HepG2 (cell line): Measurements from ENCODE around the gene NEK11. TPM values are rescaled to one million over a fixed set of nuclear protein-coding genes. Genes with fewer than 3 reads are reported as not detected.

ENCODE experiments used
- AKAP8 ChIP-seq: sonication (generic); formaldehyde crosslinking; IDR thresholded peaks from 2 replicates; pipeline ENCODE4 v1.5.1; 2020; ENCODE audit warnings: mild to moderate bottlenecking, missing genetic modification reagents
- ATM ChIP-seq: fragments of 450-650 bp; IDR thresholded peaks from 2 replicates; pipeline ENCODE4 v1.7.1; 2017; ENCODE audit warnings: mild to moderate bottlenecking, borderline replicate concordance
- CBX1 ChIP-seq: IDR thresholded peaks from one replicate; pipeline ENCODE4 v1.6.1; 2016; ENCODE audit warnings: antibody characterized with exemption, low read depth
- EEA1 ChIP-seq: sonication (generic); formaldehyde crosslinking; IDR thresholded peaks from 2 replicates; pipeline ENCODE4 v1.5.1; 2020; ENCODE audit warnings: mild to moderate bottlenecking, missing genetic modification reagents, borderline replicate concordance
- EHMT2 ChIP-seq: fragments of 200-600 bp; sonication (generic); IDR thresholded peaks from 2 replicates; pipeline ENCODE4 v1.7.0; 2017; ENCODE audit warnings: antibody characterized with exemption, low read depth, low read length, borderline replicate concordance
- ELF1 ChIP-seq: sonication (generic); formaldehyde crosslinking; IDR thresholded peaks from 2 replicates; pipeline ENCODE4 v1.4.0; 2020; ENCODE audit warnings: missing genetic modification reagents
- FOXK1 ChIP-seq: sonication (generic); formaldehyde crosslinking; IDR thresholded peaks from 2 replicates; pipeline ENCODE4 v1.4.0; 2020; ENCODE audit warnings: low read depth, missing genetic modification reagents, borderline replicate concordance
- GATA4 ChIP-seq: sonication (generic); IDR thresholded peaks from 2 replicates; pipeline ENCODE4 v1.6.1; 2016; ENCODE audit warnings: antibody characterized with exemption, low read depth, borderline replicate concordance
- KDM5A ChIP-seq: fragments of 200-600 bp; sonication (generic); IDR thresholded peaks from 2 replicates; pipeline ENCODE4 v1.7.0; 2018; ENCODE audit warnings: antibody characterized with exemption, mild to moderate bottlenecking, low read length, borderline replicate concordance
- MTF1 ChIP-seq: sonication (generic); formaldehyde crosslinking; IDR thresholded peaks from 2 replicates; pipeline ENCODE4 v1.5.0; 2020; ENCODE audit warnings: missing genetic modification reagents
- POLR2AphosphoS5 ChIP-seq: IDR thresholded peaks from 2 replicates; pipeline ENCODE4 v1.6.1; 2012; ENCODE audit warnings: low read depth, low read length
- RFXANK ChIP-seq: IDR thresholded peaks from 2 replicates; pipeline ENCODE4 v1.6.1; 2016
- SMARCE1 ChIP-seq: fragments of 450-650 bp; IDR thresholded peaks from 2 replicates; pipeline ENCODE4 v1.6.1; 2017; ENCODE audit warnings: borderline replicate concordance
- TSC22D2 ChIP-seq: sonication (generic); formaldehyde crosslinking; IDR thresholded peaks from 2 replicates; pipeline ENCODE4 v1.5.1; 2020; ENCODE audit warnings: missing genetic modification reagents, mild to moderate bottlenecking, borderline replicate concordance
- ZNF337 ChIP-seq: sonication (generic); formaldehyde crosslinking; IDR thresholded peaks from 2 replicates; pipeline ENCODE4 v1.5.1; 2020; ENCODE audit warnings: missing genetic modification reagents, low read depth, mild to moderate bottlenecking, borderline replicate concordance
- ZNF562 ChIP-seq: sonication (generic); formaldehyde crosslinking; IDR thresholded peaks from 2 replicates; pipeline ENCODE4 v1.8.0; 2022; ENCODE audit warnings: missing genetic modification reagents, borderline replicate concordance
- ZNF567 ChIP-seq: sonication (generic); formaldehyde crosslinking; IDR thresholded peaks from 2 replicates; pipeline ENCODE4 v1.8.1; 2023; ENCODE audit warnings: mild to moderate bottlenecking, missing genetic modification reagents, borderline replicate concordance
- ZNF615 ChIP-seq: sonication (generic); formaldehyde crosslinking; IDR thresholded peaks from 2 replicates; pipeline ENCODE4 v1.5.0; 2020; ENCODE audit warnings: mild to moderate bottlenecking, missing genetic modification reagents, borderline replicate concordance
- ZSCAN20 ChIP-seq: sonication (generic); formaldehyde crosslinking; IDR thresholded peaks from 2 replicates; pipeline ENCODE4 v1.4.0; 2020; ENCODE audit warnings: missing genetic modification reagents, mild to moderate bottlenecking, borderline replicate concordance
- polyA plus RNA-seq, 8 experiments: library from polyadenylated mRNA; depleted of rRNA in 3 of 8; stranded (reverse) in 7 of 8; unstranded in 1 of 8; fragments of >200 nt; fragmentation: Illumina TruSeq in 4 of 8; extraction: Trizol in 4 of 8; gene quantifications; 2 replicates each; pipeline versions ENCODE4 v1.2.1 to v1.2.3, GENCODE V29; 2011 to 2016; ENCODE audit warnings: low read depth in 4 of 8, missing spikeins in 1 of 8, mixed read lengths in 1 of 8; ENCODE audit not compliant: insufficient read depth in 1 of 8
- total RNA-seq, 5 experiments: library from RNA; depleted of rRNA; stranded (reverse); fragments of >200 nt; fragmentation: Illumina TruSeq; extraction: Trizol; gene quantifications; 2 replicates each; pipeline ENCODE4 v1.2.3, GENCODE V29; 2016; ENCODE audit warnings: low read depth in 1 of 5
- TF ChIP-seq, protein P1 (sequence below): sonication (generic); formaldehyde crosslinking; IDR thresholded peaks from 2 replicates; pipeline ENCODE4 v1.8.1; 2023; ENCODE audit warnings: mild to moderate bottlenecking, moderate library complexity, missing genetic modification reagents
- TF ChIP-seq, protein P2 (sequence below): sonication (generic); formaldehyde crosslinking; IDR thresholded peaks from 2 replicates; pipeline ENCODE4 v1.5.1; 2020; ENCODE audit warnings: mild to moderate bottlenecking, missing genetic modification reagents, borderline replicate concordance
- TF ChIP-seq, protein P3 (sequence below), 2 experiments: fragments of 450-650 bp in 1 of 2; sonication (generic) in 1 of 2; formaldehyde crosslinking; IDR thresholded peaks; 2 replicates each; pipeline versions ENCODE4 v1.5.0 to v1.8.0; 2020 to 2022; ENCODE audit warnings: mild to moderate bottlenecking in 1 of 2, missing genetic modification reagents in 1 of 2

NEK11 gene
- total and polyA plus RNA-seq, 2 of the 13 experiments (the other 11 are each of a cell fraction or from before 2014, with no cell fraction given), result 0.95 to 2.2 TPM

DNA sequence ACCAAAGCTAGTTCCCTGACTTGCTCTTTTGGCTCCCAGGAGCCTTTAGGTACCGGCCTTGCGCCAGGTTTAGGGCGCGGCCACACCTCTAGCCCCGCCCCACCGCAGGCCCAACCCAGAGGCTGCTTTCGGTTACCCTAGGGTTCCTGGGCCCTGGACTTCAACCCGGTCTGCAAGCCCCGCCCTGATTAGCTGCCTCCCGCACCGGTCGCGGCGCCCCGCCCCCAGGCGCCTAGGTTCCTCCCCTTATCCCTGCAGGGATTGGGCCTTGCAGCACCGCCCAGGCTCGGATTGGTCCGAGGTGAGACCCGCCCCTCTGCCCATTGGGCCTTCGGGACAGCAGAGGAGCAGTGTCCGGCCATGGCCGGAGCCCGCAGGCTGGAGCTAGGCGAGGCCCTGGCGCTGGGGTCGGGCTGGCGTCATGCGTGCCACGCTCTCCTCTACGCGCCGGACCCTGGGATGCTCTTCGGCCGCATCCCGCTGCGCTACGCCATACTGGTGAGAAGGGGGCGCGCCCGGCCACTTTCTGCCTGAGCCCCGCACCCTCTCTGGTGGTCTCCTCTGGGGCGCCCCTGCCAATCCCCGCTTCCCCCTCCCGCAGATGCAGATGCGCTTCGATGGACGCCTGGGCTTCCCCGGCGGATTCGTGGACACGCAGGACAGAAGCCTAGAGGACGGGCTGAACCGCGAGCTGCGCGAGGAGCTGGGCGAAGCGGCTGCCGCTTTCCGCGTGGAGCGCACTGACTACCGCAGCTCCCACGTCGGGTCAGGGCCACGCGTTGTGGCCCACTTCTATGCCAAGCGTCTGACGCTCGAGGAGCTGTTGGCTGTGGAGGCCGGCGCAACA lies 355.0 kb downstream of the NEK11 start, which contains the start of gene NUDT16 (continued):
- TF ChIP-seq AKAP8 (CRISPR knock-in tag), result no peak
- no peak for TF ChIP-seq EHMT2
- TF ChIP-seq ZNF567, result no peak; the same call in 1 of the 2 replicates
- TF ChIP-seq ATM, result no peak
- no peak for TF ChIP-seq SMARCE1
- TF ChIP-seq, protein P1, sequence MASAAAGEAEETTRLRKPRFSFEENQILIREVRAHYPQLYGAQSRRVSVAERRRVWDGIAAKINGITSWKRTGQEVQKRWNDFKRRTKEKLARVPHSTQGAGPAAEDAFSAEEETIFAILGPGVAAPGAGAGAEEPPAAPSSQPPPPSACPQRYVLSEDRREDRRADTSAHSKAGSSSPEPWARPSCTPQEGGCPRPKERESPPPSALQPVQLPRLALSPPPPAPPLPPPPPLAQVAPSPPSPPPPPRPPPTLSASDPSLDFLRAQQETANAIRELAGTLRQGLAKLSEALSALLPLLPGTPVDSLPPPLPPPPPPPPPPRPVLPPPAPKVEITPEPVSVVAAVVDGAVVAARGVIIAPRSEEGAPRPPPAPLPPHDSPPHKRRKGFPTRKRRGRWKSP (CRISPR knock-in tag), result peak; percentile 49; the same call in 1 of the 2 replicates
- peak; percentile 42; the same call in 1 of the 2 replicates for TF ChIP-seq TSC22D2
- TF ChIP-seq KDM5A, result no peak; the same call in 1 of the 2 replicates
- TF ChIP-seq RFXANK (CRISPR knock-in tag), result no peak
- TF ChIP-seq GATA4, result 0 out of 2 replicates have a peak, but pooled peaks have one; percentile 46
- TF ChIP-seq FOXK1, result no peak
- no peak; the same call in 1 of the 2 replicates for TF ChIP-seq ELF1 (CRISPR knock-in tag)
- peak; percentile 51 for TF ChIP-seq CBX1
- TF ChIP-seq, protein P2, sequence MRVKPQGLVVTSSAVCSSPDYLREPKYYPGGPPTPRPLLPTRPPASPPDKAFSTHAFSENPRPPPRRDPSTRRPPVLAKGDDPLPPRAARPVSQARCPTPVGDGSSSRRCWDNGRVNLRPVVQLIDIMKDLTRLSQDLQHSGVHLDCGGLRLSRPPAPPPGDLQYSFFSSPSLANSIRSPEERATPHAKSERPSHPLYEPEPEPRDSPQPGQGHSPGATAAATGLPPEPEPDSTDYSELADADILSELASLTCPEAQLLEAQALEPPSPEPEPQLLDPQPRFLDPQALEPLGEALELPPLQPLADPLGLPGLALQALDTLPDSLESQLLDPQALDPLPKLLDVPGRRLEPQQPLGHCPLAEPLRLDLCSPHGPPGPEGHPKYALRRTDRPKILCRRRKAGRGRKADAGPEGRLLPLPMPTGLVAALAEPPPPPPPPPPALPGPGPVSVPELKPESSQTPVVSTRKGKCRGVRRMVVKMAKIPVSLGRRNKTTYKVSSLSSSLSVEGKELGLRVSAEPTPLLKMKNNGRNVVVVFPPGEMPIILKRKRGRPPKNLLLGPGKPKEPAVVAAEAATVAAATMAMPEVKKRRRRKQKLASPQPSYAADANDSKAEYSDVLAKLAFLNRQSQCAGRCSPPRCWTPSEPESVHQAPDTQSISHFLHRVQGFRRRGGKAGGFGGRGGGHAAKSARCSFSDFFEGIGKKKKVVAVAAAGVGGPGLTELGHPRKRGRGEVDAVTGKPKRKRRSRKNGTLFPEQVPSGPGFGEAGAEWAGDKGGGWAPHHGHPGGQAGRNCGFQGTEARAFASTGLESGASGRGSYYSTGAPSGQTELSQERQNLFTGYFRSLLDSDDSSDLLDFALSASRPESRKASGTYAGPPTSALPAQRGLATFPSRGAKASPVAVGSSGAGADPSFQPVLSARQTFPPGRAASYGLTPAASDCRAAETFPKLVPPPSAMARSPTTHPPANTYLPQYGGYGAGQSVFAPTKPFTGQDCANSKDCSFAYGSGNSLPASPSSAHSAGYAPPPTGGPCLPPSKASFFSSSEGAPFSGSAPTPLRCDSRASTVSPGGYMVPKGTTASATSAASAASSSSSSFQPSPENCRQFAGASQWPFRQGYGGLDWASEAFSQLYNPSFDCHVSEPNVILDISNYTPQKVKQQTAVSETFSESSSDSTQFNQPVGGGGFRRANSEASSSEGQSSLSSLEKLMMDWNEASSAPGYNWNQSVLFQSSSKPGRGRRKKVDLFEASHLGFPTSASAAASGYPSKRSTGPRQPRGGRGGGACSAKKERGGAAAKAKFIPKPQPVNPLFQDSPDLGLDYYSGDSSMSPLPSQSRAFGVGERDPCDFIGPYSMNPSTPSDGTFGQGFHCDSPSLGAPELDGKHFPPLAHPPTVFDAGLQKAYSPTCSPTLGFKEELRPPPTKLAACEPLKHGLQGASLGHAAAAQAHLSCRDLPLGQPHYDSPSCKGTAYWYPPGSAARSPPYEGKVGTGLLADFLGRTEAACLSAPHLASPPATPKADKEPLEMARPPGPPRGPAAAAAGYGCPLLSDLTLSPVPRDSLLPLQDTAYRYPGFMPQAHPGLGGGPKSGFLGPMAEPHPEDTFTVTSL (CRISPR knock-in tag), result no peak; the same call in 1 of the 2 replicates
- TF ChIP-seq ZNF562, result no peak
- no peak for TF ChIP-seq ZNF615 (CRISPR knock-in tag)
- peak; percentile 80 for TF ChIP-seq ZSCAN20 (CRISPR knock-in tag)
- TF ChIP-seq EEA1 (CRISPR knock-in tag), result 0 out of 2 replicates have a peak, but pooled peaks have one; percentile 32
- 0 out of 2 replicates have a peak, but pooled peaks have one; percentile 68 for TF ChIP-seq MTF1 (CRISPR knock-in tag)
- TF ChIP-seq ZNF337 (CRISPR knock-in tag), result peak; percentile 75; the same call in 1 of the 2 replicates
- peak; percentile 90 for TF ChIP-seq POLR2AphosphoS5
- TF ChIP-seq, protein P3, sequence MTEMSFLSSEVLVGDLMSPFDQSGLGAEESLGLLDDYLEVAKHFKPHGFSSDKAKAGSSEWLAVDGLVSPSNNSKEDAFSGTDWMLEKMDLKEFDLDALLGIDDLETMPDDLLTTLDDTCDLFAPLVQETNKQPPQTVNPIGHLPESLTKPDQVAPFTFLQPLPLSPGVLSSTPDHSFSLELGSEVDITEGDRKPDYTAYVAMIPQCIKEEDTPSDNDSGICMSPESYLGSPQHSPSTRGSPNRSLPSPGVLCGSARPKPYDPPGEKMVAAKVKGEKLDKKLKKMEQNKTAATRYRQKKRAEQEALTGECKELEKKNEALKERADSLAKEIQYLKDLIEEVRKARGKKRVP (CRISPR knock-in tag; IDR thresholded peaks at IDR 0.05), result peak in 1 of 2 experiments; percentile 46; a peak in 1 of 4 replicates
